Left forelimb (tissue), 1 donor: Measurements from ENCODE around the gene AIFM2.
"Not testable (repeated sequence)": the region's sequence is repeated elsewhere in the genome, so short reads cannot be mapped to it uniquely, and the experiment has no call there.

ENCODE experiments used
- DNase-seq: peaks from one replicate; pipeline ENCODE4 v3.0.0-alpha.2; 2018; ENCODE audit warnings: low spot score

The AIFM2 gene

GRCh38 chr10:70090951-70091350 lies 41.7 kb downstream of the AIFM2 start:
- no peak for DNase-seq

GRCh38 chr10:70090013-70090412 lies 42.6 kb downstream of the AIFM2 start:
- no peak for DNase-seq

- no peak for DNase-seq
These were observed 44.3 kb downstream of the AIFM2 start for GRCh38 chr10:70088308-70088698.

GRCh38 chr10:70087616-70088307 lies 44.9 kb downstream of the AIFM2 start:
- no peak for DNase-seq

GRCh38 chr10:70085975-70086613 lies 46.5 kb downstream of the AIFM2 start:
- no peak for DNase-seq

- no peak for DNase-seq
These were observed 48.4 kb downstream of the AIFM2 start for GRCh38 chr10:70084189-70084588.

- DNase-seq, result not testable (repeated sequence)
These were observed 51.8 kb downstream of the AIFM2 start for GRCh38 chr10:70080789-70081188.

- DNase-seq, result no peak
These were observed 53.7 kb downstream of the AIFM2 start for GRCh38 chr10:70078937-70079336.

- no peak for DNase-seq
These were observed 54.3 kb downstream of the AIFM2 start for GRCh38 chr10:70078329-70078728.

GRCh38 chr10:70074971-70075370 lies 57.7 kb downstream of the AIFM2 start:
- no peak for DNase-seq

GRCh38 chr10:70074165-70074564 lies 58.5 kb downstream of the AIFM2 start:
- no peak for DNase-seq

- no peak for DNase-seq
These were observed 61.8 kb downstream of the AIFM2 start for GRCh38 chr10:70070834-70071233.

- no peak for DNase-seq
These were observed 63.3 kb downstream of the AIFM2 start for GRCh38 chr10:70069346-70069745.

GRCh38 chr10:70068925-70069324 lies 63.7 kb downstream of the AIFM2 start:
- DNase-seq, result no peak

GRCh38 chr10:70067586-70067985 lies 65.0 kb downstream of the AIFM2 start:
- no peak for DNase-seq

- DNase-seq, result no peak
These were observed 66.4 kb downstream of the AIFM2 start for GRCh38 chr10:70066190-70066589.

- DNase-seq, result no peak
These were observed 68.1 kb downstream of the AIFM2 start for GRCh38 chr10:70064486-70064885.

- DNase-seq, result no peak
These were observed 69.1 kb downstream of the AIFM2 start for GRCh38 chr10:70063418-70064098.
